HepG2 (cell line): ENCODE measurements around the gene TSSK3. TPM values are rescaled to one million over a fixed set of nuclear protein-coding genes. Genes with fewer than 3 reads are reported as not detected.

ENCODE experiments used
- CCAR2 ChIP-seq: fragments of 200-400 bp; formaldehyde crosslinking; optimal IDR thresholded peaks from 2 replicates; pipeline ENCODE3; 2018; ENCODE audit warnings: low read depth, mild to moderate bottlenecking, low read length, moderate library complexity
- EEA1 ChIP-seq: sonication (generic); formaldehyde crosslinking; IDR thresholded peaks from 2 replicates; pipeline ENCODE4 v1.5.1; 2020; ENCODE audit warnings: mild to moderate bottlenecking, missing genetic modification reagents, borderline replicate concordance
- FOSL2 ChIP-seq: sonication (generic); formaldehyde crosslinking; IDR thresholded peaks from 2 replicates; pipeline ENCODE4 v1.4.0; 2020; ENCODE audit warnings: missing genetic modification reagents
- GLI4 ChIP-seq: sonication (generic); formaldehyde crosslinking; IDR thresholded peaks from 2 replicates; pipeline ENCODE4 v1.5.1; 2020; ENCODE audit warnings: missing genetic modification reagents, mild to moderate bottlenecking, moderate library complexity, borderline replicate concordance
- HBP1 ChIP-seq: IDR thresholded peaks from 2 replicates; pipeline ENCODE4 v1.6.1; 2016; ENCODE audit warnings: low read depth, control low read depth
- HNF1B ChIP-seq: sonication (generic); formaldehyde crosslinking; IDR thresholded peaks from 2 replicates; pipeline ENCODE4 v1.5.1; 2020; ENCODE audit warnings: mild to moderate bottlenecking, moderate library complexity, missing genetic modification reagents
- MED8 ChIP-seq: sonication (generic); formaldehyde crosslinking; IDR thresholded peaks from 2 replicates; pipeline ENCODE4 v1.8.1; 2023; ENCODE audit warnings: mild to moderate bottlenecking, missing genetic modification reagents; ENCODE audit not compliant: insufficient replicate concordance
- MIER3 ChIP-seq: IDR thresholded peaks from 2 replicates; pipeline ENCODE4 v1.6.1; 2016; ENCODE audit warnings: missing compliant biosample characterization, borderline replicate concordance
- PAXIP1 ChIP-seq: sonication (generic); formaldehyde crosslinking; conservative IDR thresholded peaks from 2 replicates; pipeline ENCODE4 v1.4.0; 2020; ENCODE audit warnings: mild to moderate bottlenecking, missing genetic modification reagents, moderate library complexity
- PRDM10 ChIP-seq: sonication (generic); formaldehyde crosslinking; IDR thresholded peaks from 2 replicates; pipeline ENCODE4 v1.4.0; 2020; ENCODE audit warnings: low read depth, missing genetic modification reagents
- SMAD9 ChIP-seq: sonication (generic); formaldehyde crosslinking; IDR thresholded peaks from 2 replicates; pipeline ENCODE4 v1.5.1; 2020; ENCODE audit warnings: mild to moderate bottlenecking, missing genetic modification reagents
- SPEN ChIP-seq: sonication (generic); formaldehyde crosslinking; IDR thresholded peaks from 2 replicates; pipeline ENCODE4 v1.5.1; 2020; ENCODE audit warnings: low read depth, mild to moderate bottlenecking, missing genetic modification reagents
- ZBTB38 ChIP-seq: sonication (generic); formaldehyde crosslinking; IDR thresholded peaks from 2 replicates; pipeline ENCODE4 v1.5.1; 2020; ENCODE audit warnings: mild to moderate bottlenecking, missing genetic modification reagents
- ZNF17 ChIP-seq: sonication (generic); formaldehyde crosslinking; IDR thresholded peaks from 2 replicates; pipeline ENCODE4 v1.5.0; 2020; ENCODE audit warnings: mild to moderate bottlenecking, missing genetic modification reagents
- ZNF317 ChIP-seq: sonication (generic); formaldehyde crosslinking; IDR thresholded peaks from 2 replicates; pipeline ENCODE4 v1.5.0; 2020; ENCODE audit warnings: mild to moderate bottlenecking, missing genetic modification reagents
- ZNF772 ChIP-seq: sonication (generic); formaldehyde crosslinking; IDR thresholded peaks from 2 replicates; pipeline ENCODE4 v1.5.0; 2020; ENCODE audit warnings: mild to moderate bottlenecking, missing genetic modification reagents
- ZNF782 ChIP-seq: sonication (generic); formaldehyde crosslinking; IDR thresholded peaks from 2 replicates; pipeline ENCODE4 v1.4.0; 2020; ENCODE audit warnings: missing genetic modification reagents, mild to moderate bottlenecking, borderline replicate concordance
- ZSCAN21 ChIP-seq: sonication (generic); formaldehyde crosslinking; IDR thresholded peaks from 2 replicates; pipeline ENCODE4 v1.8.0; 2022; ENCODE audit warnings: mild to moderate bottlenecking, missing genetic modification reagents, moderate library complexity, borderline replicate concordance
- polyA plus RNA-seq, 8 experiments: library from polyadenylated mRNA; depleted of rRNA in 3 of 8; stranded (reverse) in 7 of 8; unstranded in 1 of 8; fragments of >200 nt; fragmentation: Illumina TruSeq in 4 of 8; extraction: Trizol in 4 of 8; gene quantifications; 2 replicates each; pipeline versions ENCODE4 v1.2.1 to v1.2.3, GENCODE V29; 2011 to 2016; ENCODE audit warnings: low read depth in 4 of 8, missing spikeins in 1 of 8, mixed read lengths in 1 of 8; ENCODE audit not compliant: insufficient read depth in 1 of 8
- total RNA-seq, 5 experiments: library from RNA; depleted of rRNA; stranded (reverse); fragments of >200 nt; fragmentation: Illumina TruSeq; extraction: Trizol; gene quantifications; 2 replicates each; pipeline ENCODE4 v1.2.3, GENCODE V29; 2016; ENCODE audit warnings: low read depth in 1 of 5

The TSSK3 gene
- total and polyA plus RNA-seq, 2 of the 13 experiments (the other 11 are each of a cell fraction or from before 2014, with no cell fraction given), result 1.0 to 1.1 TPM

- TF ChIP-seq PRDM10 (CRISPR knock-in tag) (no peak), HNF1B (no peak), FOSL2 (CRISPR knock-in tag) (peak; percentile 39), ZBTB38 (CRISPR knock-in tag) (no peak), ZSCAN21 (CRISPR knock-in tag) (no peak), ZNF772 (CRISPR knock-in tag) (no peak), ZNF17 (CRISPR knock-in tag) (no peak), ZNF782 (CRISPR knock-in tag) (peak; percentile 42; the same call in 1 of the 2 replicates), CCAR2 (no peak), MED8 (CRISPR knock-in tag) (no peak), HBP1 (CRISPR knock-in tag) (0 out of 2 replicates have a peak, but pooled peaks have one; percentile 55), MIER3 (CRISPR knock-in tag) (0 out of 2 replicates have a peak, but pooled peaks have one; percentile 36), GLI4 (CRISPR knock-in tag) (no peak), PAXIP1 (CRISPR knock-in tag) (0 out of 2 replicates have a peak, but pooled peaks have one; percentile 23), SPEN (CRISPR knock-in tag) (peak; percentile 59; the same call in 1 of the 2 replicates), EEA1 (CRISPR knock-in tag) (no peak), SMAD9 (CRISPR knock-in tag) (no peak), ZNF317 (CRISPR knock-in tag) (0 out of 2 replicates have a peak, but pooled peaks have one; percentile 49)
These were observed 51.3 kb downstream of the TSSK3 start (continued) for GRCh38 chr1:32413507-32414185.
